IPS-15b (cell line): ENCODE measurements around the gene MYH7B.

Source experiments
- H3K27me3 ChIP-seq: one replicate; pipeline ENCODE4 v1.6.1; 2013; ENCODE audit warnings: low read length; ENCODE audit not compliant: control insufficient read depth, insufficient read depth
- H3K36me3 ChIP-seq: one replicate; pipeline ENCODE4 v1.6.1; 2013; ENCODE audit warnings: low read length; ENCODE audit not compliant: control insufficient read depth, insufficient read depth
- H3K4me1 ChIP-seq: one replicate; pipeline ENCODE4 v1.6.1; 2013; ENCODE audit warnings: mild to moderate bottlenecking, low read length; ENCODE audit not compliant: control insufficient read depth, insufficient read depth
- H3K4me3 ChIP-seq: one replicate; pipeline ENCODE4 v1.5.1; 2013; ENCODE audit warnings: low read depth, low read length
- H3K9ac ChIP-seq: one replicate; pipeline ENCODE4 v1.6.1; 2013; ENCODE audit warnings: low read depth, mild to moderate bottlenecking, low read length
- H3K9me3 ChIP-seq: one replicate; pipeline ENCODE4 v1.6.1; 2013; ENCODE audit warnings: mild to moderate bottlenecking, low read length; ENCODE audit not compliant: control insufficient read depth, insufficient read depth

Gene MYH7B

DNA sequence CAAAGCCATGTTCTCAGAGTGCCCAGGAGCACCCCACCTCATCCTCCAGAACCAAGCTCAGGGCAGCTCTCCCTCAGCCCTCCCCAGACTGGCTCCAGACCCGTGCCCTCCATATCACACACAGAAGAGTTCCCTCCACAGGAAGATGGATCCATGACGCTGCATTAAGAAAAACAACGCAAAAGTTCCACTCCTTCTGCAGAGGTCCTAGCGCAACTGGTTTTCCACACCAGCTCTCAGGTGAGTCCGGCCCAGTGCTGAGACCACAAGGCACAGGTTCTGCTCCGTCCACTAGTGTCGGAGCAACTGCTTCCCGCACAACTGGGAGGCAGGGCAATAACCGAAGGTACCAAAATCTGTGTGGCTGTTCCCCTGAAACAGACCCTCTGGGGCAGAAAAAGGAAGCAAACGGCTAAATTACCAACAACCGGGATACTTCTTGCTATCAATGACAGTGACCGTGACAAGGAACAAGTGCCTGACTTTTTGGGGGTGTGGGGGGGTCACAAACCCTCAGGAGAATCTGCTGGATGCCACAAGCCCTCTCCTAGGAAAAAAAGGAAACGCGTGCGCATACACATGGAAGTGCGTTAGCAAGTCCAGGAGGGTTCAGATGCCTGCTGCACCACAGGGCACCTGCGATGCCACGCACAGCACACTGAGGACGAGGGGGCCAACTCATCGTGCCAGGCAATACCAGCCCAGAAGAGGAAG, 49.2 kb downstream of the MYH7B start:
- no peaks in the 10 kb centered on the region for H3K4me1 ChIP-seq
- no peaks in the 10 kb centered on the region for H3K27me3 ChIP-seq
- H3K9me3 ChIP-seq: no peaks in the 10 kb centered on the region
- no peak overlapping the region for H3K4me3 ChIP-seq
- H3K36me3 ChIP-seq: peaks cover 90% of the 10 kb centered on the region
- no peak overlapping the region for H3K9ac ChIP-seq
